Stimulated activated CD4-positive, alpha-beta T cell treated with anti-CD3 and anti-CD28 coated beads, Interleukin-4, amount 100 ng/mL, for 48 hours (primary cell): ENCODE data around the gene NR2E1.

ENCODE experiments used
- DNase-seq, 2 donors: peaks; one replicate each; pipeline ENCODE4 v3.0.0-alpha.2; 2020; ENCODE audit warnings: low read depth in 2 of 2

NR2E1 gene

DNA sequence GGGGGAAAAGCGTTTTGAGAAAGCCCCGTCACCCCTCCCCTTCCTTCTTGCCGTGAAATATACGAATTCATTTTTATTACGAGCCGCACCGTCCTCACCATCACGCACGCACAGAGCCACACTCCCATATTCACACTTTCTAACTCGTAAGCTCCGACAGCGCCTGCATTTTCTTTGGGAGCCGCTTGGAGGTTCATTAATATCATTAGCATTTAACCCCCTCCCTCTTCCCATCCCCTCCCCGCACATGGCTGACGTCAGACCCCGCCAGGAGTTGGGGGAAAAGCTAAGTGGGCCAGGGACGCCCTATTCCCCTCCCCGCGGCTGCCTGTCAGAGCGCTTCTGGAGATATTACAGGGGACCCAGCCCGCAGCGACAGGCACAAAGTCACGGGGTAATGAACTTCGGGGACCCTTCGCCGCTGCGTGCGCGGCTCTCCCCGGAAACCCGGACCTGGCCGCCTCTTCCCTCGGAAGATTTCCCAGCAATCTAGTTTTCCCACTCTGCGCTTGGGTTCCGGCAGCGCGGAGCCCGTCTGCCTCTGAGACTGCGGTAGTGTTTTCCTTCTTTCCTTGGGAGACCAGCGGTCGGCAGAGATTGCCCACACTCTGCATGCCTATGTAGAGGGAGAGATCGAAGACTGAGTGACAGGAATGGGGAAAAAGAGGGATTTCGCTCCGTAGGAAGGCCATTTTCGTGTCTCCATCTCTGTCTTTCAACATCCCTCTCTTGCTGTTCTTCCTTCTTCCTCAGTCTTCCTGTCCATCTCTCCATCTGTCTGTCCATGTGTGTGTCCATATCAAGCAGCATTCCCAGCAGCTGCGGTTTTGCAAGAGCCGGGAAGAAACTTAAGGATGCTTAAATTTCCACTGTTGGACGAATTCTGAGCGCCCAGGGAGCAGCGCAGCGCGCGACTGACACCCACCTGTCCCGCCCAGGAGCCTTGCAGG is at the start of gene NR2E1:
Gene NR2E1, plus strand, starts transcription at position 309 of the 950 bp plus-strand sequence. CDS start 744 bp downstream, outside the sequence.
- DNase-seq: no peak

DNA sequence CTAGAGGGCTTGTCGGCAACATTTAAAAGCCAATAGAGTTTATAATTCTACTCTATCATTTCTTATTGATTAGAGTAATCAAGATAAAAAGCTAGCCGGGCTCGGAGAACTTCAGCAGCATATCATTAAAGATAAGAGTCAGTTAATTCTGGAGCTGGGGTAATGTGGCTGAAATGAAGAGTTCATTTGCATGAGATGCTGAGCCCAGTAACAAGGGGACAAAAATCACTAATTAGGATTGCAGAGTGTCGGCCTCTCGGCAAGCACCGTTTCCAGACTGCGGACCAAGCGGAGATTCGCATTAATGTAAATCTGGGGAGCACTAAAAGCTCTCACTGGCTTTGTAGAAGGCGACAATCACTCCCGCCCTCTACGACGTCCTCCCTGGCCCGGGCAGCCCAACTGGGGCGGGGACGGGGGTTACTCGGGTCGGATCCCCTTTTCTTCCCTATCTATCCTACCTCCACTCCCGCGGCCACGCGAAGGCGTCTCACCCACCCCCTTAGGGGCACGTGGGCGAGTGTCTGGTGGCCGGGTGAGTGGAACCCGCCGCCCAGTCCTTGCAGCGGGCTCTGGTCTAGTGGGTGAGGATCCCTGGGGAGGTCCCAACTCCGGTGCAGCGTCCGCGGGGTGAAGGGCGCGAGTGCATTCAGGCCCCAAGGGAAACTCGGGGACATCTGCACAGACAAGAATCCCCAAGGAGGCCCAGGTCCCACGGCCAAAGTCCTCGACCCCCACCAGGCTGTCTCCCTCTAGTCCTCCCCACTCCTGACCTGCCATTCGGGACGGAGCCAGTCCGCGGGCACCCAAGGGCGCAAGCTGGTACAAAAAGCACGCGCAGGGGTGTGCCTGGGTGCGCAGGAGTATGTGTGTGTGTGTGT is 49.0 kb upstream of the NR2E1 start:
- DNase-seq: no peak

DNA sequence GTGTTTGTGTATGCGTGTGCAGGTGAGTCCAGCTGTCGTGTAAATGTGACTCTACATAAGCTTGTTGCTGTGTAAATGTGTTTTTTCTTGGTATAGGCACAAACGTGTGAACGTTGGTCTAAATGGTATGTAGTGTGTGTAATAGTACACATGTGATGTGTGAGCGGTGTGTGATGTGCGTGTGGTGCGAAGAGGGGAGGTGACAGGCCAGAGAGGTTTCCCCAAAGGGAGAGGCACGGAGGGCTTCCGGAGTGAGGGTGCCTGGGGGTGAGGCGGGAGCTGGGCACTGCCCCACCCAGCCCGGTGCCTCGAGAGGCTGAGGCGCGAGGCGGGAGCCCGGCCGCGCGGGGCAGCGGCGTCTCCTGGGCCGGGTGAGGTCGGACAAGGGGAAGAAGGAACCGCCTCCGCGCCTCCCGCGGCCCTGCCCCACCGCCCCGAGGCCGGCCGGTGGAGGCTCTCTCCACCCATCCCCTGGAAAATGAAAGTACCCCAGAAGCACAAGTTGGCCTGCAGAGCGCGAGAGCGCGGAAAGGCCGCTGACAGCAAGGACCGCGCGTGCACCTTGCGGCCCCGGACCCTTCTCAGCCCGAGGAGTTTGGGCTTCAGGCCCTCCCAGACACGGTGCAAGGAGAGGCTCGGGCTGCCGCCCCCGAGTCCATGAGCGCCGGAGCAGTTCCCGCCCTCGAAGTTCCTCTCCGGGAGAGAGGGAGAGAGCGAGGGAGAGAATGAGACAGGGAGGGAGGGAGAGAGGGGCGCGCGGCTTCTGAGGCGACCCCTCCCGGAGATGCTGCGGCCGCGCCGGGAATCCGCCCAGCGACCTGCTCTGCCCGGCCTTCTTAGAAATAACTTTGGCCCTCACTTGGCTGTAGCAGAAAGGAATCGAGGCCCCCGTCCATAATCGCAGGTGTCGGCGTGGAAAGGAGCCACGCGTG is 48.1 kb upstream of the NR2E1 start:
- DNase-seq: no peak

DNA sequence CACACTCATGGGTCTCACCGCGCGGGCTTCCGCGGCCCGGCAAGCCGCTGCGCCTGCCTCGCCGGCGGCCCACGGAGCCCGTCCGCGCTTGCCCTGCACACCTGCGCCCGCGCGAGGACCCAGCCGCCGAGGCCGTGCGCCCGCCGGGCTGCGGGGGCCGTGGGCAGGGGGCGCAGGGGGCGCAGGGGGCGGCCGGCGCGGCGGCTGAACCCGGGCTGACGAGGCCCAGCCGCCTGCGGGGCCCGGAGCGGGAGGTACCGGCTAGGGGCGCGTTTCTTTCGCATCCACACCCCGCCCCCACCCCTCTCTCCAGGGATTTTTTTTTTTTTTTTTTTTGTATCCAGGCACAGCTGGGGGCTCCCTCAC is 47.5 kb upstream of the NR2E1 start:
- DNase-seq: no peak

DNA sequence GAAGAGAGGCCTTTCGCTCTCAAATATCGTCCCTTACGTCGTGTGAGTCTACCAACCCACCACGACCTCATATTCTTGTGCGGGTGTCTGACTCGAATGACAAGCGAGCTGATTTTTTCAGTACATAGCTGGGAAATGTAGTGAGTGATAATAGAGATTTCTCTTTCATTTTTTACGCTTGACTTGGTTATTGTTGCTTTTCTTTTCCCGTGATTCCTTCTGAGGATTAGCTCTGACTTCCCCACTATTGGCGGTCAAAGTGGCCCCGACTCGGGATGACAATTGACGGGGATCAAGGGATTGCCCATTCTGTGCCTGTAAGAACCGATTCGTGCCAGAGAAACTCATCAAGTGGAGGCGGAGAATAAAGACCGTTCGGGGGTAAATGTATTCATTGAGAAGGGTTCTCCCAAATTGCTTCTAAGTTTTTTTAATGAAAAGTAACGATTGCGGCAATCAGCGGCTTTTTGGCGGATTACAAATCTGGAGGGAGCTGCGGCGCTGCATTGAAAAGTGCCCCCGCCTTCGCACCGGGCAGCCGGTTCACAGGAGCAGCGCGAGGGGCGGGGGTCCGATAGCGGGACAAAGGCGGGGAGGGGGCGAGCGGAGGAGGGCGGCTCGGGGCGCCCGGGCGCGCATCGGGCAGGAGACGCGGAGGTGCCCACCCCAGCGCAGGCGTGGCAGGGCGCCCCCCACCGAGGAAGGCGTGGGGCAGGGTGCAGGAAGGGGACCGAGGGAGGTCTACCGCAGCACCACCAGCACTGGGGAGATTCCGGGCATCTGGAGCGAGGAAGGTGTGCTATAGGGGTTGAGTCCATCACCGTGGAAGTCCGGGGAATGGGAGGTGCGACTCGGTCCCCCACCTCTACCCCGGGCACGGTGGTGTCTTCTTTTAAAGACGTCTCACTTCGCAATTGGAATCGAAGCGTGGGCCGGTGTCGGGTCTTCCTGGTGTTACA is 46.7 kb upstream of the NR2E1 start:
- no peak for DNase-seq

DNA sequence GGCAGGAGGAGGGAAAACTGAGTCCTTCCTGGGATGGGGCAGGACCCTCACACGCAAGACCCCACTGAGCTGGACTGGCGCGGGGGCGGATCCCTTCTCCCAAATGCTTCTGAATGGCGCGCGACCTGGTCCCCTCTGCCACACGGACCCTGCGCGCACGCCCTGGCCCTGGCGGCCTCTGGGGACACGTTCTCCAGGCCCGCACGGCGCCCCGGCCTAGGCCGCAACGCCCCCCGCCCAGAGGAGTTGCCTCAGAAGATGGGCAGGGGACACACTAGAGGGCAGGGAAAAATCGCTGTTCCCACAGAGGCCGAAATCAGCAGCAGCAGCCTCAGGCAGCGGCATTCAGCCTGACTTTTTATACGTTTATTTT is 46.1 kb upstream of the NR2E1 start:
- DNase-seq: no peak

DNA sequence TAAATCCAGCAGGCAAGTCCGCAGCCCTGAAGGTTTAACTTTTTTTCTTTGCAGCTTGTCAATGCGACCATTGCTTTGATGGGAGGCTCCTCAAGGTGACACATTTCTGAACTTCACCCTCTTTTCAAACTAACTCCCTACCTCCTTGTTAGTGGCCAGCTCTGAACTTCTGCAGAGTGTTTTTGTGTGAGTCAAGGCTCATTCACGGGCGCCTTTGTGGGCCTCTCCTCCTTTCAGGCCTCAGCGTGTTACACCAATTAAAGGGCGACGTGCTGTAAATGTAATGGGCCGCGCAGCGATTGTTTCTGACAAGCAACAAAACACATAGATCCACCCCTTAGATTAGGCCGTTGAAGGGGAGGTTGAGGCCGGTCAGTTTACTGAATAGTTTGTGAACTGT is 45.5 kb upstream of the NR2E1 start:
- no peak for DNase-seq

DNA sequence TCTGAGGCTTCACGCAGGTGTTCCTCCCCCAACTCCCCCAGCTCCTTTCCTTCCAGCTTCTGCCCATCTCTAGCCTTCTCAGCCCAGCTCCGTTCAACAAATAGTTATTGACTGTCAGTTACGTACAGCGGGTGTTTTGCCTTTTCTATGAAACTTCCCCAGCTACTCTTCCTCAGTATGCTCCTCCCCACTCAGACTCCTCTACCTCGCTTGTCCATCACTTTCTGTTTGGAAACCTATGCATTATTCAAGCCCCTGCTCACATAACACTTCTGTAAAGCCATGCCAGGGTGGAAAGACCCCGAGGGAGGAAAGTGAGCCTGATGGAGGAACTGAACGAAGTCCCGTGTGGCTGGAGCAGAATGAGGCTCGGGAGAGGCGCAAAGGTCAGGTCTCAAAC is 44.2 kb upstream of the NR2E1 start:
- DNase-seq: no peak

DNA sequence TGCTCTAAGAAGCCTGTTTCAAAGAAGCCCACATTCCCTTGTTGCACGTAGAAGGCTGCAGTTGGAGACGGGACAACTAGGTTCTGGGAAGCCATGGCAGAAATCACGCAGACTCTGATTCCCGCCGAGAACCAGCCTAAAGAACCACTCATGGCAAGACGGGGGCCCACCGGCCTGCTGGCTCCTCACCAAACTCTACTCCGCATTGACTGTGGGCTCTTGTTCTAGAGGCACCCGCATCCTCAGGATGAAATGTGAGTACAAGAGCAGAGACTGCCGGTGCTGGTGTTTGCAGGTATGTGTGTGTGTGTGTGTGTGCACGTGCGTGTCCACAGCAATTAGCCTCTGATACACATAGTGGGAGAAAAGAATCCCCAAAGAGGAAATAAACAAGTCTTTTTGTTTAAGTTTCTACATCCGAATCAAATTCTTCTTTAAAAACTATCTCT is 42.3 kb upstream of the NR2E1 start:
- DNase-seq: no peak

DNA sequence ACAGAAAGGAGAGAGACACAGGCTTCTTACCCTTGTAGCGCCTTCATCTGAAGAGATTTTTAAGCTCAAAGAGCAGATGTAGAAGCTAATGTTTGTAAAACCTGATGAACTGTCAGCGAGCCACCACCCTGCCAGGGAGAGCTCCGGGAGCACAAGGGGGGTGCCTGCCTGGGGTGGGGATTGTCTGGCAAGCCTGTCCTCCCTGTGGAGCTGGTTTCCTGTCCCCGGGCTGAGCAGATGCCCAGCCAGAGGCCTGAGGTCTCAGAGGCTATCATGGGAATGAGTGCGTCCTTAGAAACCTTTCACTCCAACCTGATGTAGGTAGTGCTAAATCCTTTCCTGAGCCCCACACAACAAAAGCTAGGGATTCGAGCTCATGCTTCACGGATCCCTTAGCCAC is 41.9 kb upstream of the NR2E1 start:
- no peak for DNase-seq

DNA sequence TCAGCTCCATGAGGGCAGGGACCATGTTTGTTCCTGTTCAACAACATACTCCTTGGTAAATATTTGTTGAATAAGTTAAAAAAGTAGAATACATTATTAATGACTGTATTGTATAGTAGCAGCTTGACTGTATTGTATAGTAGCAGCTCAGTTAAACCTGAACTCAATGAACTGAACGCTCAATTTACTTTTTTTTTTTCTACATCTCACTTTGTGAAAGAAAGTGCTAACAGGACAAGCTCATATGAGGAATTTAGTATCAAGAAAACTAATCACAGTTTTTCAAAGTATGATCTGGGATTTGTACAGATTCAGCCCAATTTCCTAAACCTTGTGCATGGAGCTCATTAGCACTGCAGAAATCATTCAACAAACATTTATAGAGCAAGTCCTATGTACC is 38.8 kb upstream of the NR2E1 start:
- DNase-seq: no peak

DNA sequence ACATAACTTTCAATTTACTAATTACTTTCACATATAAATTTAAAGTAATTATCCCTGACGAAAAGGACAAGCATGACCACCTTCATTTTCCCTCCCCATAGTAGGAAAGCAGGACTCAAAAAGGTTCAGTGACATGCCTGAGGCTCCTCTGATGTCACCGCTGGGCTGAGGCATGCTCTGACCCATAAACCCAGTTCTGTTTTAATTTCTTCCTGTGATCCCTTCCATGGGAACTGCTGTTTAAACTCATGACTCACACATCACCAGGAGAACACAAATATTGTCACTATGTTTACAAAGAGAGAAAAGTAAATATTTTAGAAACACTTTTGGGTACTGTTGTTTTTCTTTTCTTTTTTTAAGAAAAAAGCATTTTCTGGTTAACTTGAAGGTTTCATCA is 38.0 kb upstream of the NR2E1 start:
- DNase-seq: no peak

DNA sequence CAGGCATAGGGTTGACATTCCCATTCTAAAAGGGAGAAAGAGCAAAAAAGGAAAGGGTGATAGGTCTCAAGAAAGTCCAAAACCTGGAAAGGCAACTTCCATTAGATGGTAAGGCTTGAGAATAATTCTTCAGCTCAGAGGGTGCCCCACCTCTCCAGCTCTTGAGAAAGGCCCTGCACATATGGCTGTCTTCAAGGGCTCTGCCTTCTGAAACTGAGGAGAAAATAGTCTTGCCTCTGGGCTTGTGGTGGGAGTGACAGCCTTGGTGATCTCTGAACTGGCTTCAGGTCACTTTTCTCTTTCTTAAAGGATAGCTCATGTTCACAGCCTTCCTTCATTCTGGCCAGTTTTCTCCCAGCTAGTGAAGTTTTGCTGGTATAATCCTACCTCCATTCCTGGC is 35.6 kb upstream of the NR2E1 start:
- no peak for DNase-seq

DNA sequence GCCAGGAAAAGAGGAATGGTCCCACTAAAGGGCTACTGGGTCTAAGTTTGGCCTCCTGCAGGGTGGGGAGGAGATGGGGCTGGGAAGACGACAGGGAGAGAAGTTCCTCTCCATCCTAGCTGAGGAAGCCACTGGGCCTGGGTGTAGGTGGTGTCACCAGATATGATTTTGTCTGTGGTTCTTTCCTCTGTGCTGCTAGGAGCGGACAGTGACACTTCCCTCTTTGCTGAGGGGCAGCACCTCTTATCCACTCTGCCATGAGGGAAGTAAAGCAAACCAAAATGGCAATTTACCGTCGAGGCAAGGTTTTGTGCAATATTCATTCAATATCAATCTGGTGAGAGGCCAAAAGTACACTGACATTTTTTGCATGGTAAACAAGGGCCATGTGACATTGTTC is 33.0 kb upstream of the NR2E1 start:
- no peak for DNase-seq

DNA sequence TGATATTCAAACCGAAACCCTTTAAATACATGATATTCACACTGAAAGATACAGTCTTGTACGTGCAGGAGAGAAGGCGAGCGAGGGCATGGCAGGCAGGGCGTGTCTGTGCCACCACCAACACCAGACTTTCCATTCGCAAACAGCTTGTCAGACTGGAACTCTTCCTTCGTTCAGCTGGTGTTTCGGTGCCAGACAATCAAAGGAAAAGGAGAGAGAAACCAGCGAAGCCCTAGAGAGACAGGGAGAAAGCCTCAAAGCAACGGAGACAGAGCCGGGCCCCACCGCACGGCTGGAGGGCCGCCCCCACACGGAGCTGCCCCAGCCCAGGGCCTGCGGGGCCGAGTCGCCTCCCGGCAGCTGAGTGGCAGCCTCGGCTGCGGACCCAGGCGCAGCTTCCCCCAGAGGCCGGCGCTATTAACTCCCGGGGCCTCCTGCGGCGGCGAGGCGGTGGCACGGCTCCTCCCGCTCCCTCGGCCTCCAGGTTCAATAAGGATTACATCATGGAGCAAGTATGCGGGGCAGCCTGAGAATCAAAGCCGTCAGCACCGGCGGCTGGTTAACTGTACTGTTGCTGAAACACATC is 32.1 kb upstream of the NR2E1 start:
- DNase-seq: no peak

DNA sequence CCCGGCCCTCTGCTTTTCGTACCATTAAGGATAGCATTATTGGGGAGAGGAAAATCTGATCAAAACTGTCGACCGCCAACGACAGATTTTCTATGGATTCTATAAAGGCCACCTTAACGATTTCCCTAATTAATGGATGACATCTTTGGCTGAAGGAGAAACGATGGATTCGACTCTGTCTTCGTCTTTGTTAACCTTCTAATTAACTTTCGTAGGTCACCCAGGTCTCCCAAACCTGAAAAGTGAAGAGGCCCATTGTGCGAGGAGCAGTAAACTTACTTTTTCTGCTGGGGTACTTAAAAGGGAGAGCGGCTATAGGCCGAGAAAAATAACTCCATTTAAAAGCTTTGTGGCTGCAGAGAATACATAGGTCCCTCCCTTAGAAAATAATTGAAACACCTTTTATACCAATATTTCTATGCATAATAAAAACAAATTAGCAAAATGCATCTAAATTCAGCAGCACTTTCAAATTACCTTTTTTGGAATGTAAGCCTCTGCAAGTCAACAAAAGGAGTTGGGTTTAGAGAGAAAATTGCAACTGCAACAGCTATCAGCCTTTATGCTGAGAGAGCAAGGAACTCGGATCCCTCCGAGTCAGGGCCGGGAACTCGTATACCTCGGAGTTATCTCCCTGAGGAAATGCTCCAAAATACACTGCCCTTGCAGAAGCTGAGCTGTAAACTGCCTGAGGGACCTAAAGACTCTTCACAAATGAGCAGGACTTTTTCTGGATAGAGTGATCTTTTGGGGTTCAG is 31.4 kb upstream of the NR2E1 start:
- no peak for DNase-seq

DNA sequence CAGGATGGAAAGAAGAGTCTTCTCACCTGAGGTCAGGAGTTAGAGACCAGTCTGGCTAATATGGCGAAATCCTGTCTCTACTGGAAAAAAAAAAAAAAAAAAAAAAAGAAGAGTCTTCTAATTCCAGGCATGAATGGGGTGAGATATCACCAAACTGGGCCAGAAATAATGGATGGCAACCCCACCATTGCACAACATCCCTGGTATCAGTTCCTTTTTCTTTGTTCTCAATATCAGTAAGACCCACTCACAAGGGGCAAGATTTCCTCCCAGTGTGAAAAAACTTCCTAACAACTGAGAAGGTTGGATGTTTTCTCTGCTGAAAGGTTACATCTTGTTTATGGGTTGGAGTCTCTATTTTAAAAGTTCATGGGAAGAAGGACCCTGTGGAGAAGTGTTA is 23.6 kb upstream of the NR2E1 start:
- DNase-seq: no peak

DNA sequence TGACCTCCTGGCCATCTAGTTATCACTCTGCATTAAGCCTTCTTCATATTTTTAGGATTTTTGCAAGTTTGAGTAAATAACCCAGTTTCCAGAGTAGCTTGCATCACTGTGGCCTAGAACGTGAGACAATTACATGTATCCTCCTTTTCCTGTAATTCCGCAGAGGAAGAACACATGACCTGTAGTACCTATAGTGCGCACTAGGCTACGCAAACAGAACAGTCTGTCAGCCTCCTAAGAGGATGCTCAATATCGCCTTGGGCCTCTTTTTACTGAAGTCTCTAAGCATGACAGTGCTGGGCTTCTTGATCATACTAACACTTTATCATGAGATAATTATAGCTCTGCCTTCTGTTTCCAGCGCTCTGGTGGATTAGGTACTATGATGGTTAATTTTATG is 20.2 kb upstream of the NR2E1 start:
- no peak for DNase-seq

DNA sequence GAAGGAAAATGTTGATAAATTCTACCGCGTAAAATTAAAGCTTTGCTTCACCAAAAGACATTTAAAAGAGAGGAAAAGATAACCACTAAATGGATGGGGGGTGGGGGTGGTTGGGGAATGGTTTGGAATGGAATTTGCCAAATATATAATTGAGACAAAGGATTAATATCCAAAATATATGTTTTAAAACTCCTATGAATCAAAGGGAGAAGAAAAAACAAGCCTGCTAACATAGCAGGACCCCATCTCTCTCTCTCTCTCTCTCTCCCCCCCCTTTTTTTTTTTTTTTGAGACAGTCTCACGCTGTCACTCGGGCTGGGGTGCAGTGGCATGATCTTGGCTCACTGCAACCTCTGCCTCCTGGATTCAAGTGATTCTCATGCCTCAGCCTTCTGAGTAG is 13.4 kb upstream of the NR2E1 start:
- no peak for DNase-seq
